Activated CD4-positive, alpha-beta memory T cell treated with anti-CD3 and anti-CD28 coated beads for 36 hours (primary cell): ENCODE measurements around the gene TOR1AIP1. TPM values are rescaled to one million over a fixed set of nuclear protein-coding genes. Genes with fewer than 3 reads are reported as not detected.
"Not testable (repeated sequence)": the region's sequence is repeated elsewhere in the genome, so short reads cannot be mapped to it uniquely, and the experiment has no call there.

Experiments used
- CTCF ChIA-PET: fragments of 350-600 bp; sonication (Branson Sonifier 250); formaldehyde crosslinking; loops from one replicate; lab custom pipeline; 2021; ENCODE audit warnings: antibody characterized with exemption, inconsistent platforms; lab: Charles Lee
- POLR2A ChIA-PET: fragments of 350-600 bp; sonication (Branson Sonifier 250); formaldehyde crosslinking; loops from one replicate; lab custom pipeline; 2021; ENCODE audit warnings: antibody characterized with exemption; lab: Charles Lee
- DNase-seq: peaks from one replicate; pipeline ENCODE4 v3.0.0-alpha.2; 2020
- H3K27ac Mint-ChIP-seq: one replicate; pipeline ENCODE4 v1.8.0; 2021; ENCODE audit warnings: mixed read lengths
- H3K27me3 Mint-ChIP-seq: one replicate; pipeline ENCODE4 v1.8.0; 2021; ENCODE audit warnings: mixed read lengths
- H3K36me3 Mint-ChIP-seq: one replicate; pipeline ENCODE4 v1.8.0; 2021; ENCODE audit warnings: mixed read lengths
- H3K4me1 Mint-ChIP-seq: one replicate; pipeline ENCODE4 v1.8.0; 2021; ENCODE audit warnings: low read depth, mixed read lengths
- H3K4me3 Mint-ChIP-seq: one replicate; pipeline ENCODE4 v1.8.0; 2021; ENCODE audit warnings: mild to moderate bottlenecking, mixed read lengths
- H3K9me3 Mint-ChIP-seq: one replicate; pipeline ENCODE4 v1.8.0; 2021; ENCODE audit warnings: mixed read lengths
- intact Hi-C: fragments of 100-400 bp; cut with micrococcal nuclease; formaldehyde crosslinking; loops from one replicate; pipeline ENCODE4 v1.15.1; 2023
- total RNA-seq, 2 experiments: library from RNA; stranded (reverse); gene quantifications; one replicate each; pipeline ENCODE4 v1.2.3, GENCODE V29; 2021

Gene TOR1AIP1, protein sequence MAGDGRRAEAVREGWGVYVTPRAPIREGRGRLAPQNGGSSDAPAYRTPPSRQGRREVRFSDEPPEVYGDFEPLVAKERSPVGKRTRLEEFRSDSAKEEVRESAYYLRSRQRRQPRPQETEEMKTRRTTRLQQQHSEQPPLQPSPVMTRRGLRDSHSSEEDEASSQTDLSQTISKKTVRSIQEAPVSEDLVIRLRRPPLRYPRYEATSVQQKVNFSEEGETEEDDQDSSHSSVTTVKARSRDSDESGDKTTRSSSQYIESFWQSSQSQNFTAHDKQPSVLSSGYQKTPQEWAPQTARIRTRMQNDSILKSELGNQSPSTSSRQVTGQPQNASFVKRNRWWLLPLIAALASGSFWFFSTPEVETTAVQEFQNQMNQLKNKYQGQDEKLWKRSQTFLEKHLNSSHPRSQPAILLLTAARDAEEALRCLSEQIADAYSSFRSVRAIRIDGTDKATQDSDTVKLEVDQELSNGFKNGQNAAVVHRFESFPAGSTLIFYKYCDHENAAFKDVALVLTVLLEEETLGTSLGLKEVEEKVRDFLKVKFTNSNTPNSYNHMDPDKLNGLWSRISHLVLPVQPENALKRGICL
- total RNA-seq: 10 to 100 TPM; 57.4 to 57.7 TPM

DNA sequence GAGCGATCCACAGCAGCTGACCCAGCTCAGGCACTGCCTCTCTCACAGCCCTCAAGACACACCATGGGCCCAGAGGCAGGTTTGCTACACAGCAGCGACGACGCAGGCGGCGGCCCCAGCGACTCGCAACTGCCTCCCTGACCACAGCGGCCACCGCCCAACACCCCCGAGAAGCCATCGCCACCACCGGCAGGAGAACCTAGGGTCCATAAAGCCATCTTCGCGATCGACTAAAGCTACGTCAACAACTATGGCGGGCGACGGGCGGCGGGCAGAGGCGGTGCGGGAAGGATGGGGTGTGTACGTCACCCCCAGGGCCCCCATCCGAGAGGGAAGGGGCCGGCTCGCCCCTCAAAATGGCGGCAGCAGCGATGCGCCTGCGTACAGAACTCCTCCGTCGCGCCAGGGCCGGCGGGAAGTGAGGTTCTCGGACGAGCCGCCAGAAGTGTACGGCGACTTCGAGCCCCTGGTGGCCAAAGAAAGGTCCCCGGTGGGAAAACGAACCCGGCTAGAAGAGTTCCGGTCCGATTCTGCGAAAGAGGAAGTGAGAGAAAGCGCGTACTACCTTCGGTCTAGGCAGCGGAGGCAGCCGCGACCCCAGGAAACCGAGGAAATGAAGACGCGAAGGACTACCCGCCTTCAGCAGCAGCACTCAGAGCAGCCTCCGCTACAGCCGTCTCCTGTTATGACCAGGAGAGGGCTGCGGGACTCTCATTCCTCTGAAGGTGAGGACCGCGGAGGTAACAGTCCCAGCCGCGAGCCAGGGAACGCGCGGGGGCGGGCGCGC lies at the start of gene TOR1AIP1:
TOR1AIP1 (plus strand) TSS at position 33 of the 787 bp plus-strand sequence; CDS start at position 251, 218 bp downstream.
- peaks cover 18% of the 10 kb centered on the region for H3K36me3 Mint-ChIP-seq
- peak within 1 kb of the TSS; percentile 96 for H3K27ac Mint-ChIP-seq
- peak within 1 kb of the TSS; percentile 86 for H3K4me3 Mint-ChIP-seq
- intact Hi-C loops: loop anchor here (1.0 to 10.0 kb wide), 13 partner anchors 68 to 1512 kb away; partner anchors contain the start of genes ACBD6, CEP350, FAM20B and IER5
- POLR2A ChIA-PET: interaction anchor here (0.6 to 1.6 kb wide), 8 partner anchors 8 to 273 kb away, joined by 3 to 12 read pairs (median 4); partner anchors contain the start of gene CEP350
- CTCF ChIA-PET: interaction anchor here (0.5 to 3.2 kb wide), 5 partner anchors 38 to 1152 kb away, joined by 3 to 11 read pairs (median 3); no protein-coding TSS in a partner anchor
- DNase-seq: peak; percentile 99
- H3K4me1 Mint-ChIP-seq: peaks cover 50% of the 10 kb centered on the region
- H3K9me3 Mint-ChIP-seq: no peaks in the 10 kb centered on the region
- no peaks in the 10 kb centered on the region for H3K27me3 Mint-ChIP-seq

DNA sequence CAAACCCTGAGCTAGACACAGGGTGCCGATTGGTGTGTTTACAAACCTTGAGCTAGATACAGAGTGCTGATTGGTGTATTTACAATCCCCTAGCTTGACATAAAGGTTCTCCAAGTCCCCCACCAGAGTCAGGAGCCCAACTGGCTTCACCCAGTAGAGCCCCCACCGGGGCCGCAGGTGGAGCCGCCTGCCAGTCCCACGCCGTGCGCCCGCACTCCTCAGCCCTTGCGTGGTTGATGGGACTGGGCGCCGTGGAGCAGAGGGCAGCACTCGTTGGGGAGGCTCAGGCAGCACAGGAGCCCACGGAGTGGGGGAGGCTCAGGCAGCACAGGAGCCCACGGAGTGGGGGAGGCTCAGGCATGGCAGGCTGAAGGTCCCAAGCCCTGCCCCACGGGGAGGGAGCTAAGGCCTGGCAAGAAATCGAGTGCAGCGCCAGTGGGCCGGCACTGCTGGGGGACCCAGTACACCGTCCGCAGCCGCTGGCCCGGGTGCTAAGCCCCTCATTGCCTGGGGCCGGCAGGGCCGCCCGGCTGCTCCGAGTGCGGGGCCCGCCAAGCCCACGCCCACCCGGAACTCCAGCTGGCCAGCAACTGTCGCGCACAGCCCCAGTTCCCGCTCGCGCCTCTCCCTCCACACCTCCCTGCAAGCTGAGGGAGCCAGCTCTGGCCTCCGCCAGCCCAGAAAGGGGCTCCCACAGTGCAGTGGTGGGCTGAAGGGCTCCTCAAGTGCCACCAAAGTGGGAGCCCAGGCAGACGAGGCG lies 45.2 kb upstream of the TOR1AIP1 start:
- H3K36me3 Mint-ChIP-seq, POLR2A ChIA-PET, H3K4me3 Mint-ChIP-seq, H3K27me3 Mint-ChIP-seq, H3K27ac Mint-ChIP-seq, H3K9me3 Mint-ChIP-seq, intact Hi-C loops, DNase-seq, H3K4me1 Mint-ChIP-seq: not testable (repeated sequence)
- CTCF ChIA-PET: interaction anchor here (0.9 to 2.0 kb wide), 3 partner anchors 22 to 28 kb away, joined by 3 to 8 read pairs (median 4); no protein-coding TSS in a partner anchor

DNA sequence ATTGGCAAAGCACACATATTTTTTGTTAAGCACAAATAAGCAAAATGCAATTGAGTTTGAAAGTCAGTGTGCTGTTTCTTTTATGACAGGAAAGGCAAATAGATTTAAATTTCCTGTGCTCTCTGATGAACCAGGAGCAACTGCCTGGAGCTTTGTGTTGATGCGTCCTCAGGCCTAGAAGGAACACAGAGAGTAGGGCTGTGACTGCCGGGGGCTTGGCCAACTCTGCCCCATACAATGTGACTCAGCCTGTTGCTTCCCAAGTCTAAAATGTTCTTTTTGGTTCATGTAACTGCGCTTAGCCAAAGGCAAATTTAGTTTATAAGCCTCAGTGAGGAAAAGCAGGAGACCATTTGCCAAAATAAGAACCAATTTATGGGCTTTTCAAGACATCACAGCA lies 42.0 kb upstream of the TOR1AIP1 start:
- Mint-ChIP-seq H3K36me3 (peaks cover 5% of the 10 kb centered on the region), H3K9me3 (no peaks in the 10 kb centered on the region), H3K27me3 (no peaks in the 10 kb centered on the region), H3K4me3 (no peak overlapping the region), H3K4me1 (no peaks in the 10 kb centered on the region), H3K27ac (no peak overlapping the region)
- POLR2A ChIA-PET: no interaction called here
- CTCF ChIA-PET: interaction anchor here (2.3 kb wide), 1 partner anchor 25 kb away, joined by 11 read pairs; no protein-coding TSS in a partner anchor
- intact Hi-C loops: no loop called here
- no peak for DNase-seq

DNA sequence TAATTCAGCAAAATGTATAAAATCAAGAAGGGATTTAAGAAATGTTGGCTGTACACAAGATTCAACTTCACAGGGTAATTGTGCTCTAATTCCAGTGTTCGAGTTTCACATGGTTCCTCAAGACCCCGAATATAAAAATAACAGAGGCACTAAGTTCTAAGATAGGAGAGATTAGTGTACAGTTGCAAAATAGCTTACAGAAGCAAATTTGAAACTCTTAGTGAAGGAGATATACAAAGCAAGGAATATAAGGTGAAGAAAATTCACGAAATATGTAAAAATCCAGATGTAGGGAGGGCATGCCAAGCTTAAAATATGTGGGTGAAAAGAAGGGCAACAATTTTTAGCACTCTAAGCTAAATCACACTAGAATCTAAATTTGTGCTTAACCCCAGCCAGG lies 33.9 kb upstream of the TOR1AIP1 start:
- DNase-seq: no peak
- POLR2A ChIA-PET: no interaction called here
- Mint-ChIP-seq H3K27ac (no peak overlapping the region), H3K4me1 (no peaks in the 10 kb centered on the region), H3K9me3 (no peaks in the 10 kb centered on the region), H3K4me3 (no peak overlapping the region), H3K36me3 (peaks cover 34% of the 10 kb centered on the region), H3K27me3 (no peaks in the 10 kb centered on the region)
- CTCF ChIA-PET: interaction anchor here (0.5 kb wide), 1 partner anchor 641 kb away, joined by 3 read pairs; no protein-coding TSS in a partner anchor
- intact Hi-C loops: no loop called here

DNA sequence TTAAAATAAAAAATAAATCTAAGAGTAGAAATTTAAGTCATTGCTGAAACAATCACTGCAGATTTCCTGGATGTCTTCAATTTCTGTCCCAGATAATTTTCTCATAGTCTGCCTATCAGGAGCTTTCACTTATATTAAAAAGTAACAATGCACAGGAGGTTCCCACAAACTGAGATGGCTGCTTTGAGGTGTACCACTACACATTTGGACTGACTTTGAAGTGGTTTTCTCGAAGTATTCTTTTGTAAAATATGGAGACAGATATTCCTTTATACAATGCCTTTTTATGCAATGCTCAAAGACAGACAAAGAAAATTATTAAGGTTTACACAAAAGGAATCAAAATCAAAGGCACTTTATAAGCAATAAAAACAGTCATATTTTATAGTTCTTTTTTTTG lies 29.0 kb upstream of the TOR1AIP1 start:
- no peak overlapping the region for H3K27ac Mint-ChIP-seq
- peaks cover 35% of the 10 kb centered on the region for H3K36me3 Mint-ChIP-seq
- CTCF ChIA-PET: interaction anchor here (0.8 to 1.4 kb wide), 3 partner anchors 14 to 147 kb away, joined by 3 to 5 read pairs (median 3); no protein-coding TSS in a partner anchor
- POLR2A ChIA-PET: no interaction called here
- no peaks in the 10 kb centered on the region for H3K27me3 Mint-ChIP-seq
- intact Hi-C loops: no loop called here
- H3K4me3 Mint-ChIP-seq: no peak overlapping the region
- no peaks in the 10 kb centered on the region for H3K4me1 Mint-ChIP-seq
- H3K9me3 Mint-ChIP-seq: no peaks in the 10 kb centered on the region
- no peak for DNase-seq

DNA sequence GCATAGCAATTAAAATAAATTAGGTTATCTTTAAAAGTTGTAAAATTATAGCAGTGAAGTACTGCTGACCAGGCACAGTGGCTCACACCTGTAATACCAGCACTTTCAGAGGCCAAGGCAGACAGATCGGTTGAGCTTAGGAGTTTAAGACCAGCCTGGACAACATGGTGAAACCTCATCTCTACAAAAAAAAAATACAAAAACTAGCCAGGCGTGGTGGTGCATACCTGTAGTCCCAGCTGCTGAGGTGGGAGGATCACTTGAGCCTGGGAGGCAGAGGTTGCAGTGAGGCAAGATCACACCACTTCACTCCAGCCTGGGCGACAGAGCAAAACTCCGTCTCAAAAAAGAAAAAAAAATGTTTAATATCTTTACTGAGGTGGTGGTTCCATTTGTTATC lies 26.3 kb upstream of the TOR1AIP1 start:
- H3K9me3 Mint-ChIP-seq, H3K27ac Mint-ChIP-seq, DNase-seq, intact Hi-C loops, POLR2A ChIA-PET, H3K4me3 Mint-ChIP-seq, CTCF ChIA-PET, H3K4me1 Mint-ChIP-seq, H3K27me3 Mint-ChIP-seq: not testable (repeated sequence)
- peaks cover 23% of the 10 kb centered on the region for H3K36me3 Mint-ChIP-seq

DNA sequence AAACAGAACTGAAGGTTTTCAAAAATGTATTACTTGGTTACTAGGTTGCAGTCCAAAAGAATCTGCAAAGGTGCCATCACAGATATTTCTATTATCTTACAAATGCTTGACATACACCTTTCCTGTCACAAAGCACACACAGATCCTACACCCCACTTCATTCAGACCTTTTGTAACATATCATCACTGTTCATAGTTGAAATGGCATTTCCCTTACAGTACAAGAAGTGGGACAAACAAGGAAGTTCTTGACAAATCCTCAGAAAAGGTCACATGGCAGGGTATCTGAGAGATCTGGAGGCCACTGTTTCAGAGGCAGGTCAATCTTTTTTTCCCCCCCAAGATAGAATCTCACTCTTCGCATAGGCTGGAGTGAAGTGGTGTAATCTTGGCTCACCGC lies 25.8 kb upstream of the TOR1AIP1 start:
- no peak overlapping the region for H3K4me3 Mint-ChIP-seq

DNA sequence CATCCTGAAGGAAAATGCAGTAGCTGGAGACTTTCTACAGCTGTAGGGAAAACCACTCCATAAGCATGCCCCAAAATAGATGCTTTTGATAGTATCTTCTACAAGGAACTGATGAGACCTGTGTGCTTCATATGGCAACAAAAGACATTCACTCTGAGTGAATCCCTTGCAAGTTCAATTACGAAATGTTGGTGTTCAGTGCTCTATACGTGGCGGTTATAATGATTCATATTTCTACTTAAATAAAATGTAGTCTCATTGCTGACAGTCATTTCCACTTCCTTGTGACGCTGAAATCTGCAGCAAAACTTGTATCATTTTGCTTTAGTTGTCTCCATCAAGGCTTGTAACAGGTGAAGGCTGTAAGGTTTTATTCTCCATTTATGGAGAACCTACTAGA lies 25.1 kb upstream of the TOR1AIP1 start:
- POLR2A ChIA-PET: no interaction called here
- H3K27ac Mint-ChIP-seq: peak overlapping the region; percentile 45

More for the DNA sequence above, 25.8 kb upstream of the TOR1AIP1 start:
- intact Hi-C loops: no loop called here
- Mint-ChIP-seq H3K27ac (no peak overlapping the region), H3K9me3 (no peaks in the 10 kb centered on the region), H3K27me3 (no peaks in the 10 kb centered on the region), H3K4me1 (no peaks in the 10 kb centered on the region), H3K36me3 (peaks cover 22% of the 10 kb centered on the region)
- ChIA-PET POLR2A (no interaction called here), CTCF (no interaction called here)
- DNase-seq: no peak

DNA sequence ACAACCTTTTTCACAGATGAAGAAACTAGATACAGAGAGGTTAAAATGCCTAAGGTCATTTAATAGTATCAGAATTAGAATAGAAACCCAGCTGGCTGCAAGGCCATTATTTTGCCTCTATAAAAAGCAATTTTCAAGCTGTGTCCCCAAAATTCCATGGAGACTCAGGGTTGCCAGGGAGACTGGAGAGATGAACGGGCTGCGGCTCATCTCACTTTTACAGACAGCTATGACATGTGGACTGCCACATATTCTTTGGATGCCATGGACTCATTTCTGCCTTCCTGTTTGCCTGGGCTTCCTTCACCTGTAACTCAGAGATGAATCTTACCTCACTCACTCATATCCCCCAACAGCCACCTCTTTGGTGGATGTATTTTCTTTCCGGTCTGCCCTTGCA lies 21.4 kb upstream of the TOR1AIP1 start:
- Mint-ChIP-seq H3K27me3 (no peaks in the 10 kb centered on the region), H3K36me3 (peaks cover 40% of the 10 kb centered on the region), H3K4me3 (no peak overlapping the region), H3K27ac (no peak overlapping the region), H3K9me3 (no peaks in the 10 kb centered on the region), H3K4me1 (no peaks in the 10 kb centered on the region)
- POLR2A ChIA-PET: no interaction called here
- no peak for DNase-seq
- intact Hi-C loops: no loop called here
- CTCF ChIA-PET: interaction anchor here (1.7 to 2.4 kb wide), 2 partner anchors 46 to 319 kb away, joined by 5 to 9 read pairs; no protein-coding TSS in a partner anchor

More for the DNA sequence above, 25.1 kb upstream of the TOR1AIP1 start:
- intact Hi-C loops: no loop called here
- Mint-ChIP-seq H3K27me3 (no peaks in the 10 kb centered on the region), H3K4me3 (no peak overlapping the region), H3K9me3 (no peaks in the 10 kb centered on the region), H3K4me1 (no peaks in the 10 kb centered on the region), H3K36me3 (peaks cover 24% of the 10 kb centered on the region)
- DNase-seq: no peak
- CTCF ChIA-PET: no interaction called here

DNA sequence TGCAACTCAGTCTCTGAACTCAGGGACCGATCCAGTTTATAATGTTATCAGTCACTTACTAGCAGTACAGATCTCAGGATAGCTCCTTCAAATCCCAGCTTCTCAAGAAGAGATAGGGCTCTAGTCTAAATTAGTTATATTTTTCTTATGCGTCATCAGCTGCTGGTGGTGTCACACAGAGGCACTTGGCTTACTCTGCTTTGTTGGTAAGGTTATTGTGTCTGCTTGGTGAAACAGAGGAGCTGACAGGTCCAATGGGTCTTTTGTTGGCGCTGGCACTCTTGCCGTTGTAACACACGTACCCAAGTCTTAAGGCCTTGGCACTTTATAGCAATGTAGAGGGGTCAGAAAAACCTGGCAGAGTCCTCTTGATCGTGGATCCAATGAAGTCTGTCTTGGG lies 16.7 kb upstream of the TOR1AIP1 start:
- H3K27ac Mint-ChIP-seq: no peak overlapping the region
- H3K4me3 Mint-ChIP-seq: no peak overlapping the region
- intact Hi-C loops: loop anchor here (5.0 kb wide), 1 partner anchor 617 kb away; no protein-coding TSS in a partner anchor
- H3K36me3 Mint-ChIP-seq: peaks cover 35% of the 10 kb centered on the region
- H3K4me1 Mint-ChIP-seq: peaks cover 8% of the 10 kb centered on the region
- CTCF ChIA-PET: interaction anchor here (0.6 to 2.2 kb wide), 4 partner anchors 55 to 763 kb away, joined by 3 to 7 read pairs (median 4); no protein-coding TSS in a partner anchor
- no peak for DNase-seq
- H3K27me3 Mint-ChIP-seq: no peaks in the 10 kb centered on the region
- no peaks in the 10 kb centered on the region for H3K9me3 Mint-ChIP-seq
- POLR2A ChIA-PET: no interaction called here

DNA sequence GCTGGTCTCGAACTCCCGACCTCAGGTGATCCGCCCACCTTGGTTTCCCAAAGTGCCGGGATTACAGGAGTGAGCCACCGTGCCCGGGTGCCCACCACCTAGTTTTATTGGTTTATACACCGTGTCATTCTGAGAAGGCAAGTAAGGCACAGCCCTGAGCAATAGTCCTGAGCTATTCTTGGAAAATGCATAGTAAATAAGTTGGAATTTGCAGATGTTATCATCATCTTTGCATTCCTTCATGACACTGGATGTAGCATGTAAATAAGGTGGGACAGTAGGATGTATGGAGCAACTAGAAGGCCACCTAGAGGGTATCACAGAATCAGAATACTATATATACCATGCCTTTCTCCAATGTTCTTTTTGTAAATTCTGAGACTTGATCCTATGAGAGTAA lies 15.5 kb upstream of the TOR1AIP1 start:
- intact Hi-C loops: loop anchor here (1.0 to 5.0 kb wide), 2 partner anchors 312 to 616 kb away; no protein-coding TSS in a partner anchor
- ChIA-PET POLR2A (no interaction called here), CTCF (interaction anchor here (1.2 to 2.0 kb wide), 7 partner anchors 10 to 313 kb away, joined by 3 to 27 read pairs (median 5); partner anchors contain the start of gene TOR1AIP2)
- no peak overlapping the region for H3K4me3 Mint-ChIP-seq
- H3K9me3 Mint-ChIP-seq: no peaks in the 10 kb centered on the region
- peaks cover 30% of the 10 kb centered on the region for H3K36me3 Mint-ChIP-seq
- H3K27me3 Mint-ChIP-seq: no peaks in the 10 kb centered on the region
- H3K4me1 Mint-ChIP-seq: peaks cover 11% of the 10 kb centered on the region
- H3K27ac Mint-ChIP-seq: no peak overlapping the region
- no peak for DNase-seq
